Smooth muscle cell (in vitro differentiated cells): Measurements from ENCODE around the gene EHD1. TPM values are rescaled to one million over a fixed set of nuclear protein-coding genes. Genes with fewer than 3 reads are reported as not detected.

ENCODE experiments used
- DNase-seq: peaks from one replicate; lab custom pipeline; 2025; ENCODE audit not compliant: unreplicated experiment; lab: John Stamatoyannopoulos, UW
- H2AFZ ChIP-seq: fragments of 200-600 bp; sonication (generic); 2 replicates; pipeline ENCODE4 v1.6.0; 2016; ENCODE audit warnings: antibody characterized with exemption, low read depth, mild to moderate bottlenecking
- H3F3A ChIP-seq: fragments of 200-600 bp; sonication (generic); 2 replicates; pipeline ENCODE4 v1.6.0; 2017; ENCODE audit warnings: antibody characterized with exemption, low read depth
- H3K27ac ChIP-seq: fragments of 200-600 bp; sonication (generic); 2 replicates; pipeline ENCODE4 v1.5.1; 2016; ENCODE audit warnings: low read depth, mild to moderate bottlenecking
- H3K27me3 ChIP-seq: fragments of 200-600 bp; sonication (generic); 2 replicates; pipeline ENCODE4 v1.6.1; 2016; ENCODE audit warnings: low read depth, mild to moderate bottlenecking
- H3K36me3 ChIP-seq: fragments of 200-600 bp; sonication (generic); 2 replicates; pipeline ENCODE4 v1.5.1; 2016; ENCODE audit warnings: low read depth
- H3K4me1 ChIP-seq: fragments of 200-600 bp; sonication (generic); 2 replicates; pipeline ENCODE4 v1.5.1; 2016; ENCODE audit warnings: low read depth
- H3K4me2 ChIP-seq: fragments of 200-600 bp; sonication (generic); 2 replicates; pipeline ENCODE4 v1.6.0; 2016; ENCODE audit warnings: mild to moderate bottlenecking
- H3K4me3 ChIP-seq: fragments of 200-600 bp; sonication (generic); 2 replicates; pipeline ENCODE4 v1.5.1; 2016; ENCODE audit warnings: mild to moderate bottlenecking
- H3K79me2 ChIP-seq: fragments of 200-600 bp; sonication (generic); 2 replicates; pipeline ENCODE4 v1.6.0; 2016; ENCODE audit warnings: low read depth, mild to moderate bottlenecking
- H3K9ac ChIP-seq: fragments of 200-600 bp; sonication (generic); 2 replicates; pipeline ENCODE4 v1.6.0; 2016; ENCODE audit warnings: low read depth
- H3K9me3 ChIP-seq: fragments of 200-600 bp; sonication (generic); replicated peaks from 2 replicates; pipeline ENCODE4 v1.5.1; 2016; ENCODE audit warnings: low read depth
- H4K20me1 ChIP-seq: fragments of 200-600 bp; sonication (generic); 2 replicates; pipeline ENCODE4 v1.6.0; 2016; ENCODE audit warnings: low read depth
- WGBS: methylation state at CpG from one replicate; pipeline ENCODE4 v1.1.7; 2016; ENCODE audit warnings: low lambda C conversion rate; 5-methylcytosine and 5-hydroxymethylcytosine counted together
- polyA plus RNA-seq: library from polyadenylated mRNA; unstranded; fragments of >200 nt; fragmentation: Nextera tagmentation; extraction: Ambion mirVana; gene quantifications from 2 replicates; pipeline ENCODE4 v1.2.1, GENCODE V29; 2016
- total RNA-seq: library from RNA; depleted of rRNA; stranded (reverse); fragments of >200 nt; gene quantifications from 2 replicates; pipeline ENCODE4 v1.2.3, GENCODE V29; 2014
- TF ChIP-seq, protein P1 (sequence below): fragments of 200-600 bp; sonication (generic); IDR thresholded peaks from 2 replicates; pipeline ENCODE4 v1.5.1; 2017; ENCODE audit warnings: borderline replicate concordance, mild to moderate bottlenecking, antibody characterized with exemption; ENCODE audit not compliant: insufficient read depth, poor library complexity, severe bottlenecking

EHD1 gene
- total and polyA plus RNA-seq, 2 experiments from 2014 or later: 42.8 to 59.8 TPM

GRCh38 chr11:64887757-64888405 is 9.5 kb upstream of the EHD1 start:
- 28% methylated on average over 26 of the region's 34 CpGs for WGBS
- Histone ChIP-seq H3K9me3 (no peaks in the 10 kb centered on the region), H3K27me3 (no peaks in the 10 kb centered on the region), H3K4me2 (peak overlapping the region; percentile 82), H3K4me1 (peaks cover 18% of the 10 kb centered on the region), H3K36me3 (no peaks in the 10 kb centered on the region), H3K79me2 (no peaks in the 10 kb centered on the region), H3K9ac (no peak overlapping the region), H3F3A (peaks cover 14% of the 10 kb centered on the region), H3K4me3 (peak overlapping the region; percentile 29), H4K20me1 (no peaks in the 10 kb centered on the region), H3K27ac (peak overlapping the region; percentile 58), H2AFZ (peak overlapping the region; percentile 69)
- TF ChIP-seq, protein P1, sequence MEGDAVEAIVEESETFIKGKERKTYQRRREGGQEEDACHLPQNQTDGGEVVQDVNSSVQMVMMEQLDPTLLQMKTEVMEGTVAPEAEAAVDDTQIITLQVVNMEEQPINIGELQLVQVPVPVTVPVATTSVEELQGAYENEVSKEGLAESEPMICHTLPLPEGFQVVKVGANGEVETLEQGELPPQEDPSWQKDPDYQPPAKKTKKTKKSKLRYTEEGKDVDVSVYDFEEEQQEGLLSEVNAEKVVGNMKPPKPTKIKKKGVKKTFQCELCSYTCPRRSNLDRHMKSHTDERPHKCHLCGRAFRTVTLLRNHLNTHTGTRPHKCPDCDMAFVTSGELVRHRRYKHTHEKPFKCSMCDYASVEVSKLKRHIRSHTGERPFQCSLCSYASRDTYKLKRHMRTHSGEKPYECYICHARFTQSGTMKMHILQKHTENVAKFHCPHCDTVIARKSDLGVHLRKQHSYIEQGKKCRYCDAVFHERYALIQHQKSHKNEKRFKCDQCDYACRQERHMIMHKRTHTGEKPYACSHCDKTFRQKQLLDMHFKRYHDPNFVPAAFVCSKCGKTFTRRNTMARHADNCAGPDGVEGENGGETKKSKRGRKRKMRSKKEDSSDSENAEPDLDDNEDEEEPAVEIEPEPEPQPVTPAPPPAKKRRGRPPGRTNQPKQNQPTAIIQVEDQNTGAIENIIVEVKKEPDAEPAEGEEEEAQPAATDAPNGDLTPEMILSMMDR: peak; percentile 93
- DNase-seq: peak; percentile 41

GRCh38 chr11:64887234-64887756 is 8.9 kb upstream of the EHD1 start:
- H3K9ac ChIP-seq: no peak overlapping the region
- TF ChIP-seq, protein P1: no peak
- no peaks in the 10 kb centered on the region for H3K79me2 ChIP-seq
- H2AFZ ChIP-seq: peak overlapping the region; percentile 69
- WGBS: 70% methylated on average over 8 of the region's 8 CpGs
- H3K4me1 ChIP-seq: peaks cover 18% of the 10 kb centered on the region
- no peaks in the 10 kb centered on the region for H3K27me3 ChIP-seq
- H3K9me3 ChIP-seq: no peaks in the 10 kb centered on the region
- peak overlapping the region; percentile 82 for H3K4me2 ChIP-seq
- no peak for DNase-seq
- H3F3A ChIP-seq: peaks cover 14% of the 10 kb centered on the region
- no peak overlapping the region for H3K4me3 ChIP-seq
- H3K36me3 ChIP-seq: no peaks in the 10 kb centered on the region
- H4K20me1 ChIP-seq: no peaks in the 10 kb centered on the region
- peak overlapping the region; percentile 58 for H3K27ac ChIP-seq

- Histone ChIP-seq H3K79me2 (no peaks in the 10 kb centered on the region), H3K4me1 (peaks cover 18% of the 10 kb centered on the region), H3K9me3 (no peaks in the 10 kb centered on the region), H4K20me1 (no peaks in the 10 kb centered on the region), H3K36me3 (no peaks in the 10 kb centered on the region), H3K27me3 (no peaks in the 10 kb centered on the region), H3F3A (peaks cover 14% of the 10 kb centered on the region), H3K9ac (peak overlapping the region; percentile 62), H3K27ac (peak overlapping the region; percentile 84), H2AFZ (no peak overlapping the region), H3K4me2 (peak overlapping the region; percentile 23), H3K4me3 (no peak overlapping the region)
- 35% methylated on average over 15 of the region's 15 CpGs for WGBS
- DNase-seq: no peak
- TF ChIP-seq, protein P1: no peak
Measured at GRCh38 chr11:64885367-64886286, 7.2 kb upstream of the EHD1 start.
